ENCODE results near the gene KMT5C.

KMT5C gene

GRCh38 chr19:55350620-55351315, 11.1 kb downstream of the KMT5C start:
- H3K27ac ChIP-seq: no peak overlapping the region
- TF ChIP-seq CTCF (IDR thresholded peaks at IDR 0.05): no peak
- no peak overlapping the region for H3K4me3 ChIP-seq
- no peak for DNase-seq (ENCODE audit: low spot score)

GRCh38 chr19:55352040-55352439, 12.4 kb downstream of the KMT5C start:
- DNase-seq (ENCODE audit: low spot score): no peak
- H3K27ac ChIP-seq: no peak overlapping the region
- no peak overlapping the region for H3K4me3 ChIP-seq
- no peak for TF ChIP-seq CTCF (IDR thresholded peaks at IDR 0.05)

GRCh38 chr19:55352549-55353145, 13.0 kb downstream of the KMT5C start:
- TF ChIP-seq CTCF (IDR thresholded peaks at IDR 0.05): no peak
- DNase-seq (ENCODE audit: low spot score): no peak
- Histone ChIP-seq H3K27ac (no peak overlapping the region), H3K4me3 (no peak overlapping the region)

- H3K4me3 ChIP-seq: peak overlapping the region; percentile 70
- DNase-seq (ENCODE audit: low spot score): no peak
- TF ChIP-seq CTCF (IDR thresholded peaks at IDR 0.05): no peak
- H3K27ac ChIP-seq: no peak overlapping the region
Measured at GRCh38 chr19:55353356-55353802, 13.7 kb downstream of the KMT5C start.

- Histone ChIP-seq H3K27ac (no peak overlapping the region), H3K4me3 (peak overlapping the region; percentile 70)
- DNase-seq (ENCODE audit: low spot score): no peak
- no peak for TF ChIP-seq CTCF (IDR thresholded peaks at IDR 0.05)
Measured at GRCh38 chr19:55353803-55354697, 14.4 kb downstream of the KMT5C start.

GRCh38 chr19:55354698-55355212, 15.1 kb downstream of the KMT5C start, which contains the start of gene COX6B2:
TSS of gene COX6B2 (minus strand) at chr19:55354719. CDS start at chr19:55354521, 198 bp downstream.
- no peak for DNase-seq (ENCODE audit: low spot score)
- TF ChIP-seq CTCF (IDR thresholded peaks at IDR 0.05): no peak
- Histone ChIP-seq H3K4me3 (peak within 1 kb of the TSS; percentile 70), H3K27ac (no peak within 1 kb of the TSS)

Data from coronary artery (tissue), 2 donors.